ENCODE results near the gene SV2C.
A peak's percentile ranks its signal among the peaks of the same experiment; 100 is the strongest.

Gene SV2C

DNA sequence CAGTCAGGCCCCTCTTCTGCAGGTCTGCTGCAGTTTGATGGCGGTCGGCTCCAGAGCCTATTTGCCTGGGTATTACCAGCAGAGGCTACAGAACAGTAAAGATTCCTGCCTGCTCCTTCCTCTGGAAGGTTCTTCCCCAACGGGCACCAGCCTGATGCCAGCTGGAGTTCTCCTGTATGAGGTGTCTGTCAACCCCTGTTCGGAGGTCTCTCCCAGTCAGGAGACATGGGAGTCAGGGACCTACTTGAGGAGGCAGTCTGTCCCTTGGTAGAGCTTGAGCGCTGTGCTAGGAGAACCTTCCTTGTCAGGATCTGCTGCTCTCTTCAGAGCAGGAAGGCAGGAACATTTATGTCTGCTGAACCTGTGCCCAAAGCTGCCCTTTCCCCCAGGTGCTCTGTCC, 181.5 kb downstream of the SV2C start:
- no peak for DNase-seq (ENCODE audit: low read depth in 2 of 2)
- H3K4me3 ChIP-seq (replicated peaks in 1 of 2; ENCODE audit: low read depth in 2 of 2, low read length in 2 of 2): no peak overlapping the region
- TF ChIP-seq, protein P1, sequence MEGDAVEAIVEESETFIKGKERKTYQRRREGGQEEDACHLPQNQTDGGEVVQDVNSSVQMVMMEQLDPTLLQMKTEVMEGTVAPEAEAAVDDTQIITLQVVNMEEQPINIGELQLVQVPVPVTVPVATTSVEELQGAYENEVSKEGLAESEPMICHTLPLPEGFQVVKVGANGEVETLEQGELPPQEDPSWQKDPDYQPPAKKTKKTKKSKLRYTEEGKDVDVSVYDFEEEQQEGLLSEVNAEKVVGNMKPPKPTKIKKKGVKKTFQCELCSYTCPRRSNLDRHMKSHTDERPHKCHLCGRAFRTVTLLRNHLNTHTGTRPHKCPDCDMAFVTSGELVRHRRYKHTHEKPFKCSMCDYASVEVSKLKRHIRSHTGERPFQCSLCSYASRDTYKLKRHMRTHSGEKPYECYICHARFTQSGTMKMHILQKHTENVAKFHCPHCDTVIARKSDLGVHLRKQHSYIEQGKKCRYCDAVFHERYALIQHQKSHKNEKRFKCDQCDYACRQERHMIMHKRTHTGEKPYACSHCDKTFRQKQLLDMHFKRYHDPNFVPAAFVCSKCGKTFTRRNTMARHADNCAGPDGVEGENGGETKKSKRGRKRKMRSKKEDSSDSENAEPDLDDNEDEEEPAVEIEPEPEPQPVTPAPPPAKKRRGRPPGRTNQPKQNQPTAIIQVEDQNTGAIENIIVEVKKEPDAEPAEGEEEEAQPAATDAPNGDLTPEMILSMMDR (IDR thresholded peaks at IDR 0.05; ENCODE audit: low read depth, low read length): no peak

DNA sequence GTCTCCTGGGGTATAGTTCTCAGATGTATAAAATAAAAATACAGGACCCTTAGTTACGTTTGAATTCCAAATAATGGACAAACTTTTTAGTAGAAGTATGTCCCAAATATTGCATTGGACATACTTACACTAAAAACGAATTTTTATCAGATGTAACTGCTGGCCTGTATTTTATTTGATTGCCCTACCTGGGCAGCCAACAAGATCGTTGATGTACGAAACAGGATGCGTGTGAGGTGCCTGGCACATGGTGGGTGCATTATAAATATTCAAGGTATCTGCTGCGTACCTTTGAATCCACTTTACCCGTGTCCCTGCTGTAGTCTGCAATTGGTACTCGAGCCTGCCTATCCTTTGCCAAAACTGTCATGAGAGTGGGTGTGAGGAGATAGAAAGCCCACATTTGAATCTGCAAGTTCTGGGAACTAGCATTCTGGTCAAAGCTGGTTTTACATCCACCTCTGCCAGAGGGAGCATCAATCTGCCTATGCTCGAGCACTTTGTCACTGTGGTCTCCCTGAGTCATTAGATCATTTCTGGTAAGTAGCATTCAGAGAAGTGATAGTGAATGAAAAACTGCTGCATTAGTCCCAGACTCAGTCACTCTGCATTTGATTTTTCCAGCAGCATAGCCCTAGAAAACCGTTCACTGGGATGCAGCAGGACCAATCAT, 186.2 kb downstream of the SV2C start:
- TF ChIP-seq, protein P1 (IDR thresholded peaks at IDR 0.05; ENCODE audit: low read depth, low read length): no peak
- H3K4me3 ChIP-seq (replicated peaks in 1 of 2; ENCODE audit: low read depth in 2 of 2, low read length in 2 of 2): no peak overlapping the region
- no peak for DNase-seq (ENCODE audit: low read depth in 2 of 2)

DNA sequence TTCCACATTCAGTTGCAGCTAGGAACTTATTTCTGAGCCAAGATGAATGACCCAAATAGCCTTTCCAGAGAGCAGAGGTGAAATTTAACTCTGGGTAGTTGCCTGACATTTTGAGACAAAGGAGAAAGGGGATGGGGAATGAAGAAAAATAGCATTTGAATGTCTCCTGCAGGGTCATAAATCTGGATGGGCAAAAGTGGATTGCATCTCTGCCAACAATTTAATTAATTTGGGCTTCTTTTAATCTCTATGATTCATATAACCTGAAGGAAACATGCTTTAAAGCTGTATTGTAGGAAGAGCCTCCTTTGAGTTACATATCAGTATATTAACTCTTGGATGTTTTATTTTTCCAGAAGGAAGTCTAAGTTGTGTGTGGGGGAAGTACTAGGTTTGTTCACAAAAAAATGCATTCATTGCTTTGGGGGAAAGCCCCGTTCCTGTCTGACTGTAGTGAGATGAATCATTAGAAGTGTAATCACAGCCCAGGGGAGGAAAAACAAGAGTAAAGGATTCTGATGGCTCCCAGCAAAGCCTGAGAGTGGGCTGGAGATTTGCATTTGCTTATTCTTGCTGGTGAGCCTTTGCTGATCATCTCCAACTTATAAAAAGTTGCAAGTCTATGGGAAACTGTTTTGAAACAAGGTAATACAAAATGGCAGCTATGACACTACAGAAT, 186.9 kb downstream of the SV2C start:
- DNase-seq (ENCODE audit: low read depth in 2 of 2): peak in 1 of 2 donors; percentile 8
- H3K4me3 ChIP-seq (replicated peaks in 1 of 2; ENCODE audit: low read depth in 2 of 2, low read length in 2 of 2): no peak overlapping the region
- TF ChIP-seq, protein P1 (IDR thresholded peaks at IDR 0.05; ENCODE audit: low read depth, low read length): no peak

DNA sequence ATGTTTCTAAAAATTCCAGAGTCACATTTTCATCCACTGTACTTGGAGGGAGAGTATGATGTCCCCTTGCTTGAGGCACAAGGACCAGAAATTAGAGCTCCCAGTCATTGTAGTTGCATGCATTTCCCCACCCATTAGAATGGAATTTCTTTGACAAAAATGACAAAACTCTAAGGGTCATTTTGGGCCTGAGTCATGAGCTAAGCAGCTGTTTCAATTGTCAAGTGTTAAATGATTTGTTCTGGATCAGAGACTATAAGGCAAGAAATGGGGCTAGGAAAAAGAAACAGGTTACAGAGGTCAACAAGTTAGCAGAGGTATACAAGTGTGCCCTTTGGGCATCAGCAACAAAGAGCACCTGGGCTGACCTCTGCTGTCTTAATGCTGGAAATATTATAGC, 188.7 kb downstream of the SV2C start:
- DNase-seq (ENCODE audit: low read depth in 2 of 2): no peak
- H3K4me3 ChIP-seq (replicated peaks in 1 of 2; ENCODE audit: low read depth in 2 of 2, low read length in 2 of 2): no peak overlapping the region
- TF ChIP-seq, protein P1 (IDR thresholded peaks at IDR 0.05; ENCODE audit: low read depth, low read length): no peak

DNA sequence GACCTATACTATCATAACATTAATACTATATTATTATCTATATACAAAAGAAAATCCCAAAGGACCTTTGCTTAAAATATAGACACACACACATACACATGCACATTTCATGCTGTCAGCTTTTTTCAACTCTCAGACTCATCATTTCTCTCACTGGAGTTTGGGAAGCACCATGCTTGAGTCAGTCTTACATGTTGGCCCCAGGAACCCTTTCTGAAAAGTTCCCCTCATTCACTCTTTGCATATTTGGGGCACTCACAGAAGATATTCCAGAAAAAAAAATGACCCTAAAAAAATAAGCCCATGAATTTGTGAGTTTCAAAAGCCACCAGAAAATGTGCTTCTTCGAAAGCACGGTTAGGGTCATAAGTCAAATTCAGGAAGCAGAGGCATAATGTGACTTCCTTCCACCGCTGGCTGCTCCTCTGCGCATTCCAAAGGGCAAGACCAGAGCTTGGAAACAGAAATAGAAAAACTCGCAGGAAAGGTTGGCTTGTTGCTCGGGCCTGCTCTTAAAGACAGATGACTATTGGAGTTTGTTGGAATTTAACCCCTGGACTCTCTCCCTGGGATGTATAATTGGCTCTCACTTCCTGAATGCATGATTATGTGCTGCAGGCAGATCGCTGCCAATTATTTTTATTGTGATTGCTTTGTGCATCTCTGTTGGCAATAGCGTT, 190.2 kb downstream of the SV2C start:
- H3K4me3 ChIP-seq (replicated peaks in 1 of 2; ENCODE audit: low read depth in 2 of 2, low read length in 2 of 2): no peak overlapping the region
- DNase-seq (ENCODE audit: low read depth in 2 of 2): no peak
- TF ChIP-seq, protein P1 (IDR thresholded peaks at IDR 0.05; ENCODE audit: low read depth, low read length): no peak

DNA sequence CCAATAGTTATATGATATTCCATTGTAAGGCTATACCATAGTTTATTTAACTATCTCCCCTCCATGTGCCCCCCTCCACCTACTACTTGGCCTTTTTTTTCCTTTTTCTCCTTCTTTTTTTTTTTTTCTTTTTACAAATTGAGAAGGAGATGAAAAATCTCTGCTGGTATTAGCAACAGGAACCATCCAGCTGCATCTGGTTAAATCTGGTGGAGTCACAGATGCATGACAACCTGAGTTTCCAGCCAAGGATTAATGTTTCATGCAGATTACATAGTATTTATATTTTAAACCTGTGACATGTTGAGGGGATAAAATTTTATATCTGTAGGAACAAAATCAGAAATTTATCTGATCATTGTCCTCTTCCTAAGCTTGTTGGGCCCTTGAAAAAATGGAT, 191.4 kb downstream of the SV2C start:
- no peak for DNase-seq (ENCODE audit: low read depth in 2 of 2)

More for the DNA sequence above, 191.4 kb downstream of the SV2C start:
- no peak overlapping the region for H3K4me3 ChIP-seq (replicated peaks in 1 of 2; ENCODE audit: low read depth in 2 of 2, low read length in 2 of 2)
- TF ChIP-seq, protein P1 (IDR thresholded peaks at IDR 0.05; ENCODE audit: low read depth, low read length): no peak

All from cardiac fibroblast (primary cell).